SK-N-SH (cell line): ENCODE results near the gene CRB2. TPM values are rescaled to one million over a fixed set of nuclear protein-coding genes. Genes with fewer than 3 reads are reported as not detected.

ENCODE experiments used
- CTCF ChIA-PET: fragments of 300-600, 350-600 bp; formaldehyde crosslinking; extraction: SDS; loops from one replicate; lab custom pipeline; 2021; lab: Yijun Ruan, JAX
- POLR2A ChIA-PET: fragments of 350-600 bp; sonication (Branson Sonifier 250); formaldehyde crosslinking; extraction: SDS; loops from one replicate; lab custom pipeline; 2020; ENCODE audit warnings: antibody characterized with exemption, inconsistent platforms; lab: Yijun Ruan, JAX
- DNase-seq: peaks from one replicate; pipeline ENCODE4 v3.0.0; 2012
- H2AFZ ChIP-seq: fragments of 200-600 bp; sonication (generic); 2 replicates; pipeline ENCODE4 v1.8.1; 2016; ENCODE audit warnings: antibody characterized with exemption, mild to moderate bottlenecking, low read depth
- H3F3A ChIP-seq: fragments of 200-600 bp; sonication (generic); replicated peaks from 2 replicates; pipeline ENCODE3; 2016; ENCODE audit warnings: antibody characterized with exemption, mild to moderate bottlenecking; ENCODE audit not compliant: insufficient read depth
- H3K27ac ChIP-seq, 2 experiments: fragments of 200-500 bp in 1 of 2; fragments of 200-600 bp in 1 of 2; sonication (Bioruptor generic) in 1 of 2; sonication (generic), shearing (Covaris generic) in 1 of 2; 2 replicates each; pipeline versions ENCODE4 v1.5.1 to v1.6.1; 2014 to 2016; ENCODE audit warnings: low read depth in 2 of 2, inconsistent platforms in 1 of 2, low read length in 1 of 2, mild to moderate bottlenecking in 1 of 2, mixed read lengths in 1 of 2
- H3K27me3 ChIP-seq: fragments of 200-600 bp; sonication (generic), shearing (Covaris generic); 2 replicates; pipeline ENCODE4 v1.6.1; 2016; ENCODE audit warnings: mixed run types; ENCODE audit not compliant: insufficient read depth
- H3K36me3 ChIP-seq, 2 experiments: fragments of 200-500 bp in 1 of 2; fragments of 200-600 bp in 1 of 2; sonication (Bioruptor generic) in 1 of 2; sonication (generic) in 1 of 2; replicated peaks in 1 of 2; 2 replicates each; pipeline versions ENCODE3 to v1.5.1; 2014 to 2016; ENCODE audit warnings: low read length in 1 of 2, mild to moderate bottlenecking in 1 of 2; ENCODE audit not compliant: insufficient read depth in 2 of 2, control insufficient read depth in 1 of 2
- H3K4me1 ChIP-seq, 2 experiments: fragments of 200-500 bp in 1 of 2; fragments of 200-600 bp in 1 of 2; sonication (Bioruptor generic) in 1 of 2; sonication (generic), shearing (Covaris generic) in 1 of 2; 2 replicates each; pipeline versions ENCODE4 v1.5.1 to v1.6.1; 2014 to 2016; ENCODE audit warnings: low read depth in 1 of 2, low read length in 1 of 2, mixed run types in 1 of 2; ENCODE audit not compliant: insufficient read depth in 2 of 2, control insufficient read depth in 1 of 2
- H3K4me2 ChIP-seq: fragments of 200-600 bp; sonication (generic), shearing (Covaris generic); 2 replicates; pipeline ENCODE4 v1.6.1; 2017; ENCODE audit warnings: mixed run types
- H3K4me3 ChIP-seq, 2 experiments: fragments of 200-500 bp in 1 of 2; fragments of 200-600 bp in 1 of 2; sonication (Bioruptor generic) in 1 of 2; sonication (generic), shearing (Covaris generic) in 1 of 2; 2 replicates each; pipeline versions ENCODE4 v1.5.1 to v1.8.1; 2014 to 2016; ENCODE audit warnings: low read depth in 2 of 2, inconsistent platforms in 1 of 2, low read length in 1 of 2, mild to moderate bottlenecking in 1 of 2, mixed read lengths in 1 of 2, moderate library complexity in 1 of 2
- H3K79me2 ChIP-seq: fragments of 200-600 bp; sonication (generic); 2 replicates; pipeline ENCODE4 v1.8.1; 2017; ENCODE audit warnings: mild to moderate bottlenecking; ENCODE audit not compliant: insufficient read depth
- H3K9ac ChIP-seq: fragments of 200-600 bp; sonication (generic); 2 replicates; pipeline ENCODE4 v1.6.1; 2017; ENCODE audit warnings: mixed run types
- H3K9me2 ChIP-seq: fragments of 200-600 bp; sonication (generic); 2 replicates; pipeline ENCODE4 v1.6.1; 2017; ENCODE audit warnings: mixed run types
- H3K9me3 ChIP-seq: fragments of 200-600 bp; sonication (generic); 2 replicates; pipeline ENCODE4 v1.6.1; 2017; ENCODE audit warnings: mixed run types, mild to moderate bottlenecking, moderate library complexity
- H4K20me1 ChIP-seq: fragments of 200-600 bp; sonication (generic); 2 replicates; pipeline ENCODE4 v1.6.1; 2017; ENCODE audit warnings: mild to moderate bottlenecking, mixed run types; ENCODE audit not compliant: insufficient read depth
- CHD2 ChIP-seq: fragments of 150-350 bp; IDR thresholded peaks from 2 replicates; pipeline ENCODE4 v1.6.1; 2018; ENCODE audit warnings: low read length; ENCODE audit not compliant: partially characterized antibody
- ELF1 ChIP-seq: IDR thresholded peaks from 2 replicates; pipeline ENCODE4 v1.4.0; 2012
- EP300 ChIP-seq, 2 experiments: IDR thresholded peaks; 2 replicates each; pipeline versions ENCODE4 v1.4.0 to v1.6.1; 2012; ENCODE audit warnings: borderline replicate concordance in 1 of 2, low read depth in 1 of 2, low read length in 1 of 2
- EZH2phosphoT487 ChIP-seq: fragments of 200-600 bp; sonication (generic); IDR thresholded peaks from 2 replicates; pipeline ENCODE4 v1.6.1; 2017; ENCODE audit warnings: low read depth, mixed run types, mild to moderate bottlenecking, antibody characterized with exemption, moderate library complexity, borderline replicate concordance
- FOXJ3 ChIP-seq: sonication (generic); formaldehyde crosslinking; IDR thresholded peaks from 2 replicates; pipeline ENCODE4 v1.5.1; 2020; ENCODE audit warnings: mild to moderate bottlenecking, missing genetic modification reagents
- JUND ChIP-seq: IDR thresholded peaks from 2 replicates; pipeline ENCODE4 v1.4.0; 2012
- MXI1 ChIP-seq: IDR thresholded peaks from 2 replicates; pipeline ENCODE4 v1.6.1; 2012; ENCODE audit warnings: mild to moderate bottlenecking, low read depth, low read length, improper control_type of control experiment
- NRF1 ChIP-seq: IDR thresholded peaks from 2 replicates; pipeline ENCODE4 v1.6.1; 2012; ENCODE audit warnings: low read depth, mild to moderate bottlenecking, low read length
- POLR2AphosphoS5 ChIP-seq: IDR thresholded peaks from 2 replicates; pipeline ENCODE4 v1.6.1; 2012; ENCODE audit warnings: low read depth, low read length
- RAD21 ChIP-seq: IDR thresholded peaks from 2 replicates; pipeline ENCODE4 v1.6.1; 2012; ENCODE audit warnings: mild to moderate bottlenecking, low read length
- RFX5 ChIP-seq: IDR thresholded peaks from 2 replicates; pipeline ENCODE4 v1.6.1; 2012; ENCODE audit warnings: mild to moderate bottlenecking, improper control_type of control experiment, low read length
- RXRA ChIP-seq: IDR thresholded peaks from 2 replicates; pipeline ENCODE4 v1.4.0; 2012; ENCODE audit warnings: low read depth, mild to moderate bottlenecking, borderline replicate concordance
- SMC3 ChIP-seq: IDR thresholded peaks from 2 replicates; pipeline ENCODE4 v1.6.1; 2012; ENCODE audit warnings: low read depth, low read length, improper control_type of control experiment
- TCF12 ChIP-seq: IDR thresholded peaks from 2 replicates; pipeline ENCODE4 v1.4.0; 2012
- TEAD4 ChIP-seq: IDR thresholded peaks from 2 replicates; pipeline ENCODE4 v1.4.0; 2012; ENCODE audit warnings: mild to moderate bottlenecking, borderline replicate concordance; ENCODE audit not compliant: insufficient read depth
- YY1 ChIP-seq: IDR thresholded peaks from 2 replicates; pipeline ENCODE4 v1.4.0; 2012; ENCODE audit warnings: low read depth, mild to moderate bottlenecking
- WGBS: methylation state at CpG from one replicate; pipeline ENCODE4 v1.1.6; 2017; ENCODE audit warnings: low lambda C conversion rate; 5-methylcytosine and 5-hydroxymethylcytosine counted together
- polyA plus RNA-seq, 3 experiments: library from polyadenylated mRNA; depleted of rRNA; stranded (reverse); fragments of >200 nt; gene quantifications; 2 replicates each; pipeline ENCODE4 v1.2.3, GENCODE V29; 2012
- TF ChIP-seq, protein P1 (sequence below): IDR thresholded peaks from 2 replicates; pipeline ENCODE4 v1.6.1; 2012; ENCODE audit warnings: mild to moderate bottlenecking, low read depth, low read length, moderate library complexity
- TF ChIP-seq, protein P2 (sequence below): fragments of 150-350 bp; IDR thresholded peaks from 2 replicates; pipeline ENCODE4 v1.6.1; 2016; ENCODE audit warnings: mild to moderate bottlenecking, low read depth, low read length
- TF ChIP-seq, protein P3 (sequence below): fragments of 150-350 bp; IDR thresholded peaks from 2 replicates; pipeline ENCODE4 v1.6.1; 2017; ENCODE audit warnings: antibody characterized with exemption, low read length, low read depth, borderline replicate concordance
- TF ChIP-seq, protein P4 (sequence below): IDR thresholded peaks from 2 replicates; pipeline ENCODE4; 2012

CRB2 gene
- polyA plus RNA-seq, 1 of the 3 experiments (the other 2 are of a cell fraction), result not detected

DNA sequence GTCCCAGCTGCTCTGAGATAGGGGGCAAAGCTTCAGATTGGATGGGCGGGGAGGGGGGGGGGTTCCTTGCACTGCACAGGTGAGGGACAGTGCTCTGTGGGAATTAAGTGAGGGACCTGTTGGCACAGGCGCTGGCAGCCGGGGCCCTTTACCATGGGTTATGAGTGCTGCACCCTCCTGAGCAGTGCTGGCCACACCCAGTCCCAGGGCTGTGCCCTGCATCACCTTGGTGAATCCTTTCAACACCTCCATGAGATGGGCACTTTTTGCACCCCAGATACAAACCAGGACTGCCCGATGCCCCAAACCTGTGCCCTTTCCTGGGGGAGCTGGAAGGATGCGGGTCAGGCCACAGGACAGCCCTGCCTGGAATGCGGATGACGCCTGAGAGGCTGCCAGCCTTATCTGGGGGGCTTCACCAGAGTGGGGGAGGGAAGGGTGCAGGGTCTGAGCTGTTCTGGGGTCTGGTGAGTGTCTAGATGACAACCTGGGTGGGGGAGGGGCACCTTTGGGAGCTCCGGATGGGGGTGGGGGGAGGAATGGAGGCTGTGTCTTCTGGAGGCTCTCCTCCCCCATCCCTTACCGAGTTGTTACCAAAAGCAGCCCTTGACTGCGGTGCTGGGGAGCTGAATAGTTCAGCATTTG lies 5.2 kb downstream of the CRB2 start:
- no peaks in the 10 kb centered on the region for H3K27me3 ChIP-seq
- ChIA-PET POLR2A (no interaction called here), CTCF (interaction anchor here (1.1 to 6.1 kb wide), 7 partner anchors 7 to 28 kb away, joined by 3 to 46 read pairs (median 4); no protein-coding TSS in a partner anchor)
- H3K9me2 ChIP-seq, result no peaks in the 10 kb centered on the region
- peak; percentile 37 for DNase-seq
- WGBS, result 77% methylated on average over 4 of the region's 10 CpGs
- no peak overlapping the region for H3K9ac ChIP-seq
- H3K27ac ChIP-seq, result no peak overlapping the region
- H3K4me3 ChIP-seq, result no peak overlapping the region
- no peaks in the 10 kb centered on the region for H4K20me1 ChIP-seq
- no peaks in the 10 kb centered on the region for H3K9me3 ChIP-seq
- no peak overlapping the region for H3K4me2 ChIP-seq
- H3K36me3 ChIP-seq, result no peaks in the 10 kb centered on the region
- H2AFZ ChIP-seq, result no peak overlapping the region
- H3K4me1 ChIP-seq, result peaks cover 0 to 4% of the 10 kb centered on the region in 2 experiments; a peak in 1 of 4 replicates
- no peaks in the 10 kb centered on the region for H3K79me2 ChIP-seq
- H3F3A ChIP-seq, result no peaks in the 10 kb centered on the region
- TF ChIP-seq TCF12, result no peak
- no peak for TF ChIP-seq YY1
- TF ChIP-seq, all 33 proteins: peak for 0

DNA sequence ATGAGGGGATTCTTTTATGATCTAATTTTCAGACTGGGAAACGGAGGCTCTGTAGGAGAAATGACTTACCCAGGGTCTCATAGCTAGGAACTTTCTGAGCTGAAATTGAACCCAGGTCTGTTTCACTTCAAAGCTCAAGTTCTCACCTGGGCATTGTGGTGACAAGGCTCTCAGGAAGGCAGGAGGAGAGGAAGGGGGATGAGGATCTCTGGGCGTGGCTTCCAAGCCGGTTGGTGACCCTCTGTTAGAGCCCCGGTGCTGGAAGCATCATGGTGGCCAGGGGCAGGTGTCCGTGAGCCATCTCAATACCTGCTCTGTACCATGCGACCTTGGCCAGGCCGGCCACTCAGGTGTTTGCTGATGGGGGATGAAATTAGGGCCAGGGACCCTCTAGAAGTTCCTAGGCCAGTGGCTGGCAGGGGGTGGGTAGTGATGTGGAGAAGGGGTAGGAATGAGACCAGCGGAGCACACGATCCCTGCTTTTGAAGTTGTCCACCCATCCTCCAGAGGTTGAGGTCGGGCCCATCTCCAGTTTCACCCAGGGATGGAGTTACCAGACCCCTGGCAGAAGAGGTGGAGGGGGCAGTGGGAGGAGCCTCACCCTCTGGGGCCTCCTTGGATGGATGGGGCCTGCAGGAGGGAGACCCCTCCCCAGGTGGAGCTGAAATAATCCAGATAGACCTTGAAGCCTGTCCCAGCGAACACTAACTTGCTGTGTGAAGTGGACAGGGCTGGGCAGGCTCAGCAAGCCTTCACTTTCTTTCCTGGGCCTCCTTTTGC lies 5.9 kb downstream of the CRB2 start:
- H3K4me3 ChIP-seq, result no peak overlapping the region
- no peaks in the 10 kb centered on the region for H3F3A ChIP-seq
- H3K9ac ChIP-seq, result no peak overlapping the region
- CTCF ChIA-PET, result interaction anchor here (1.1 to 6.1 kb wide), 6 partner anchors 9 to 28 kb away, joined by 3 to 46 read pairs (median 4); no protein-coding TSS in a partner anchor
- no peak overlapping the region for H3K4me2 ChIP-seq
- H3K79me2 ChIP-seq, result no peaks in the 10 kb centered on the region
- no peaks in the 10 kb centered on the region for H3K27me3 ChIP-seq
- TF ChIP-seq EZH2phosphoT487, result no peak
- no peak for TF ChIP-seq CHD2
- no peak for TF ChIP-seq ELF1
- no peak for TF ChIP-seq TCF12
- no peak for TF ChIP-seq EP300 (IDR thresholded peaks at IDR 0.05; ENCODE audit: borderline replicate concordance in 1 of 2, low read depth in 1 of 2, low read length in 1 of 2)
- TF ChIP-seq, protein P1, sequence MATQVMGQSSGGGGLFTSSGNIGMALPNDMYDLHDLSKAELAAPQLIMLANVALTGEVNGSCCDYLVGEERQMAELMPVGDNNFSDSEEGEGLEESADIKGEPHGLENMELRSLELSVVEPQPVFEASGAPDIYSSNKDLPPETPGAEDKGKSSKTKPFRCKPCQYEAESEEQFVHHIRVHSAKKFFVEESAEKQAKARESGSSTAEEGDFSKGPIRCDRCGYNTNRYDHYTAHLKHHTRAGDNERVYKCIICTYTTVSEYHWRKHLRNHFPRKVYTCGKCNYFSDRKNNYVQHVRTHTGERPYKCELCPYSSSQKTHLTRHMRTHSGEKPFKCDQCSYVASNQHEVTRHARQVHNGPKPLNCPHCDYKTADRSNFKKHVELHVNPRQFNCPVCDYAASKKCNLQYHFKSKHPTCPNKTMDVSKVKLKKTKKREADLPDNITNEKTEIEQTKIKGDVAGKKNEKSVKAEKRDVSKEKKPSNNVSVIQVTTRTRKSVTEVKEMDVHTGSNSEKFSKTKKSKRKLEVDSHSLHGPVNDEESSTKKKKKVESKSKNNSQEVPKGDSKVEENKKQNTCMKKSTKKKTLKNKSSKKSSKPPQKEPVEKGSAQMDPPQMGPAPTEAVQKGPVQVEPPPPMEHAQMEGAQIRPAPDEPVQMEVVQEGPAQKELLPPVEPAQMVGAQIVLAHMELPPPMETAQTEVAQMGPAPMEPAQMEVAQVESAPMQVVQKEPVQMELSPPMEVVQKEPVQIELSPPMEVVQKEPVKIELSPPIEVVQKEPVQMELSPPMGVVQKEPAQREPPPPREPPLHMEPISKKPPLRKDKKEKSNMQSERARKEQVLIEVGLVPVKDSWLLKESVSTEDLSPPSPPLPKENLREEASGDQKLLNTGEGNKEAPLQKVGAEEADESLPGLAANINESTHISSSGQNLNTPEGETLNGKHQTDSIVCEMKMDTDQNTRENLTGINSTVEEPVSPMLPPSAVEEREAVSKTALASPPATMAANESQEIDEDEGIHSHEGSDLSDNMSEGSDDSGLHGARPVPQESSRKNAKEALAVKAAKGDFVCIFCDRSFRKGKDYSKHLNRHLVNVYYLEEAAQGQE, result no peak
- TF ChIP-seq RFX5, result no peak
- TF ChIP-seq JUND, result no peak
- no peak for TF ChIP-seq NRF1
- no peak for TF ChIP-seq YY1
- no peak for TF ChIP-seq FOXJ3 (CRISPR knock-in tag)
- no peak for TF ChIP-seq RXRA
- TF ChIP-seq, protein P2, sequence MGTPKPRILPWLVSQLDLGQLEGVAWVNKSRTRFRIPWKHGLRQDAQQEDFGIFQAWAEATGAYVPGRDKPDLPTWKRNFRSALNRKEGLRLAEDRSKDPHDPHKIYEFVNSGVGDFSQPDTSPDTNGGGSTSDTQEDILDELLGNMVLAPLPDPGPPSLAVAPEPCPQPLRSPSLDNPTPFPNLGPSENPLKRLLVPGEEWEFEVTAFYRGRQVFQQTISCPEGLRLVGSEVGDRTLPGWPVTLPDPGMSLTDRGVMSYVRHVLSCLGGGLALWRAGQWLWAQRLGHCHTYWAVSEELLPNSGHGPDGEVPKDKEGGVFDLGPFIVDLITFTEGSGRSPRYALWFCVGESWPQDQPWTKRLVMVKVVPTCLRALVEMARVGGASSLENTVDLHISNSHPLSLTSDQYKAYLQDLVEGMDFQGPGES, result no peak
- no peak for TF ChIP-seq MXI1
- TF ChIP-seq RAD21, result no peak
- TF ChIP-seq, protein P3, sequence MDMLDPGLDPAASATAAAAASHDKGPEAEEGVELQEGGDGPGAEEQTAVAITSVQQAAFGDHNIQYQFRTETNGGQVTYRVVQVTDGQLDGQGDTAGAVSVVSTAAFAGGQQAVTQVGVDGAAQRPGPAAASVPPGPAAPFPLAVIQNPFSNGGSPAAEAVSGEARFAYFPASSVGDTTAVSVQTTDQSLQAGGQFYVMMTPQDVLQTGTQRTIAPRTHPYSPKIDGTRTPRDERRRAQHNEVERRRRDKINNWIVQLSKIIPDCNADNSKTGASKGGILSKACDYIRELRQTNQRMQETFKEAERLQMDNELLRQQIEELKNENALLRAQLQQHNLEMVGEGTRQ, result no peak
- no peak for TF ChIP-seq TEAD4
- TF ChIP-seq, protein P4, sequence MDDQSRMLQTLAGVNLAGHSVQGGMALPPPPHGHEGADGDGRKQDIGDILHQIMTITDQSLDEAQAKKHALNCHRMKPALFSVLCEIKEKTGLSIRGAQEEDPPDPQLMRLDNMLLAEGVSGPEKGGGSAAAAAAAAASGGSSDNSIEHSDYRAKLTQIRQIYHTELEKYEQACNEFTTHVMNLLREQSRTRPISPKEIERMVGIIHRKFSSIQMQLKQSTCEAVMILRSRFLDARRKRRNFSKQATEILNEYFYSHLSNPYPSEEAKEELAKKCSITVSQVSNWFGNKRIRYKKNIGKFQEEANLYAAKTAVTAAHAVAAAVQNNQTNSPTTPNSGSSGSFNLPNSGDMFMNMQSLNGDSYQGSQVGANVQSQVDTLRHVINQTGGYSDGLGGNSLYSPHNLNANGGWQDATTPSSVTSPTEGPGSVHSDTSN, result no peak
- no peak for TF ChIP-seq POLR2AphosphoS5
- no peak for TF ChIP-seq SMC3
- TF ChIP-seq, all 33 proteins: peak for 0
- H3K36me3 ChIP-seq, result no peaks in the 10 kb centered on the region
- no peak for DNase-seq
- no peaks in the 10 kb centered on the region for H4K20me1 ChIP-seq
- no peaks in the 10 kb centered on the region for H3K9me2 ChIP-seq
- no peak overlapping the region for H2AFZ ChIP-seq
- H3K27ac ChIP-seq, result no peak overlapping the region
- WGBS, result 79% methylated on average over 9 of the region's 11 CpGs
- POLR2A ChIA-PET, result no interaction called here
- H3K9me3 ChIP-seq, result no peaks in the 10 kb centered on the region
- H3K4me1 ChIP-seq, result peaks cover 0 to 4% of the 10 kb centered on the region in 2 experiments; a peak in 1 of 4 replicates
